ENCODE results near the gene VAC14. TPM values are rescaled to one million over a fixed set of nuclear protein-coding genes. Genes with fewer than 3 reads are reported as not detected.
A peak's percentile ranks its signal among the peaks of the same experiment; 100 is the strongest.

The VAC14 gene
- polyA plus RNA-seq, 10 donors = 20.1 to 30.6 (median 23.4) TPM

DNA sequence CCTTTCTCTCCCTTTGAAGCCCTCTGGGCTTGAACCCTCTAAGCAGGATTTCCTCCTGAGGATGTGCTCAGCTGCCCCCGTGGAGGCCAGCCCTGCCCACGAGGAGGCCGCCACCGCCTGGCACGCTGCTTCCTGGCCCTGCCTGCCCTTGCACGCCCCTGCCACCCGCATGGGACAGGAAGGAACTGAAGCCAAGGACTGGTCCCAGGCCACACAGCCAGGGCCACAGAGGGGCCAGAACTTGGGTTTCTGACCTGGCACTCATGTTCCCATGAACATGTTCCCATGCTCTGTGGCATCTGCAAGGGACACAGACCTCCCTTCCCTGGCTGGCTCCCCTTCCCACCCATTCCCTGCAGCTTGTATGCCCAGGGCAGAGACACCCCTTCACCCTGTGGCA, 91.0 kb downstream of the VAC14 start:
- no peak for DNase-seq

DNA sequence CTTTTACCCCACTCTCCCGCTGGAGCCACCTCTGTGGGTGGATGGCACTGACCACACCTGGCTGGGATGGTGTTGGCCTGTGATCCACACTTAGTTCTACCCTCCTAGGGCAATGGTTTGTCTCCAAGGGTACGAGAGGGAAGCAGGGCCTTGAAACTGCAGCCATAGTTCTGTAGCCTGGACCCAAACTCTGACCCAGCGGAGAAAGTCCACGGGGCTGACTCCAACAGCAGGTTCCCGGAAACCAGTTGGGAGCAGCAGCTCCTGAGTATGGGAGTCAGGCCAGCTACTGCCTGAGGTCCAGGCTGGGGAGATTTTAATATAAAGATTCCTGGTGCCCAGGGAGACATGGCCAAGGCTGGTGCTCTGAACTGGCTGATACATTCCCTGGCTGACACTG, 91.5 kb downstream of the VAC14 start:
- DNase-seq = no peak

DNA sequence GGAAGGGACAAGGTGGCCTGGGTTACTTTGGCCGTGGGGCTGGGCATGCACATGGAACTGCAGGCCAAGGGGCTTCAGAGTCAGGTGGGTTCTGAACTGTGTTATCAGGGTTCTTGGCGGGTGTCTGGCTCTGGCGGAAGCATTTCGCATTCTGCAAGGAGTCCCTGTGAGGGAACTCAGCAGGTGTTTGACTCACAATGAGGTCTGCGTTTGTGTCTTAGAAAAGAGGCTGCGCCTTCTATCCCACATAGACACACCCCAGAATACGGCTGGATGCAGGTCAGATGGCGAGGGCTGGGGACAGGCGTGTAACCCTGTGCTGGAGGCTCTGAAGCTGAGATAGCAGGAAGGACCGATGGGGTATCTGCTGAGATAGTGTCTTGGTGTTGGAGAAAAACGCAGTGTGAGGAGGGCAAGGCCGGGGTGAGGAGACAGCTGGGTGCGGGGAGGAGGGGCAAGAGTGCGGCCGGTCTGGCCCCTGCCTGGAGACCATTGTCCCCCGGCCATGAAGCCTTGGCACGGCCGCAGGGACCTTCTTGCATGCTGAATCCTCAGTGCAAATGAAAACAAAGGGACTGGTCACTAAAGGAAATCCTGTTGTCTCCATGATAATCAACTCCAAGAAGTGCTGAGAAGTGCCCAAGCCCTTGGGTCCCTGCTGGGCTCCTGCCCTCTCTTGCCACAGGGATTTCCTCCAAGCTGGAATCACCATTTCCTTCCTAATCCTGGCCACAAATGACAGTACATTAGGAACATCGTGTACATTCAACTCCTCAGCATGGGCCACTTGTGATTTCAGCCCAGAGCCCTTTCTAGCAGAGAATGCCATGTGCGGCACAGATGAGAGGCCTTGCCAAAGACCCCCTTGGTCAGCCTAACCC, 92.4 kb downstream of the VAC14 start:
- DNase-seq = no peak

DNA sequence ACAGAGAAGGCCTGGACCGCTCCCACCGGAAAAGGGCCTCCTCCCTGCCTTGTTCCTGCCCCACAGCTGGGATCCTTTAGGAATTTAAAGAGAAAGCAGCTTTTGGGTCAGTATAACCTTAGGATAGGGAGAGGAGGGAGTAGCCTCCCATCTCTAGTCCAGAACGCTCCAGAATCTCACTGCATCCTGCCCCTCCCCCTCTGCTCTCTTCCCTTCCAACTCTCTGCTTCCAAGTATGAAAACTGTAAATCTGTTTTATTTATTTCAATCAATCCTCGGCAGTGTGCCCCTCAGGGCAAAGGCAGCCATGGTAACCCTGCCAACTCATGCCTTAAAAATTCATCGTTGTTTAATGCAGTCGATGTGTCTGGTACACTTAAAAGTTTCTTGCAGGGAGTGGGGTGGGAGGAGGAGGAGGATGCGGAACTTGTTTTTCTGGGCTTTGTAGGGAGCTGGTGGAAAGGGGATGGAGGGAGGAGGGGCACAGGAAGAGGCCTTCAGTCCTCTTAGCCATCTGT, 94.0 kb downstream of the VAC14 start:
- peak in 1 of 3 donors; percentile 64 for DNase-seq

DNA sequence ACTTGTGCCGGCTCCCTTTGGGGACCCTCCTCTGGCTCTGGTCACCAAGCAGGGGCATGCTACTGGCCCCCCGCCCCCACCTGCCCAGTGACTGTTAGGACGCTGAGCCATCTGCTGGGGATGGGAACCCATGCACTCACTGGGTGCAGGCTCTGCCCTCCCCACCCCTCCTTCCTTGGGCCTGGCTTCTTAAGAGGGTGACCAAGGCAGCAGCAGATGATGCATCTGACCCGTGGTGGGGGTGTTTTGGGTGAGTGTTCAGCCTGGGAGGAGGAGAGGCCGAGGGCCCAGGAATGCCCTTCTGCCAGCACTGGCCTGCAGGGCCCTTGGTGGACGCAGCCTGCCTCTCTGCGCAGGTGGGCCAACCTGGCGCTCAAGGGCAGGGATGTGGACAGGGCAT, 95.9 kb downstream of the VAC14 start:
- DNase-seq = no peak

DNA sequence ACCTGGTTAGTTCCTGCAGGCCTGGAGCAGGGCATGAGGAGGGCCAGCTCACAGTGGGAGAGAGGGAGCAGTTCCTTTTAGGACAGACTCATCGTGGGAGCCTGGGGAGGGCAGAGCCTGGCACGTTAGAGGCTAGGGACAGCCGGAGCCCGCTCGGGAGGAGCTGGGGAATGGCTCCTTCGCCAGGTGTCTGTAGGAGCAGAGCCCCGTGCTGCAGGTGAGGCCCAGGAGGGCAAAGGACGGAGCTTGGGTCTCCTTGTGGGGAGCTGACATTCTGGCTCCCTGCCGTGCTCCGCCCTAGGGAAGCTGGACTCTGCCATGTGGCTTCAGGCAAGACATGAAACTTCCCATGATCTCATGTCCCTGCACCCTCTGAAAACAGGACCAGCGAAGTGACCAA, 96.4 kb downstream of the VAC14 start:
- no peak for DNase-seq

DNA sequence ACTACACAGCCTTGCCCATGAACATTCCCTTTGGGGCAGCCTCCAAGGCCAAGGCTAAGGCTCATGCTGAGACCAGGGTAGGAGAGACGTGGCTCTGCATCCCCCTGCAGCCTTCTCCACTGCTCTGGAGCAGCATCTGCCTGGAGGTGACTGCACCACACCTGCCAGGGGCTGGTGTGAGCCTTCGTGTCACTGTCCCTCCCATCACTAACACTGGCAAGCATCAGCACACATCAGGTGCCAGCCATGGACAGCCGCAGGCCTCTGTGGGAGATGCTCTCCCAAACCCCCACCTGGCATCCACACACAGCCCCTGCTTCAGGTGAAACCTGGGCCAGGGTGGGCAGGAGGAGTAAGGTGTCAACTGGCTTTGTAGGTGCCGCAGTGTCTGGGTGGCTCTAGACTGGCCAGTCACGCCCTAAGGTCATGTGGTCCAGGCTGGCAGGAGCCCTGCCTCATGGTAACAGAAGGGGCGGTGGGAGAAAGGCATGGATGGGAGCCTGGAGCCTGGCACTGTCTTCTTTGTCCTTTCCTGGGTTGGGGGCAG, 97.0 kb downstream of the VAC14 start:
- no peak for DNase-seq

DNA sequence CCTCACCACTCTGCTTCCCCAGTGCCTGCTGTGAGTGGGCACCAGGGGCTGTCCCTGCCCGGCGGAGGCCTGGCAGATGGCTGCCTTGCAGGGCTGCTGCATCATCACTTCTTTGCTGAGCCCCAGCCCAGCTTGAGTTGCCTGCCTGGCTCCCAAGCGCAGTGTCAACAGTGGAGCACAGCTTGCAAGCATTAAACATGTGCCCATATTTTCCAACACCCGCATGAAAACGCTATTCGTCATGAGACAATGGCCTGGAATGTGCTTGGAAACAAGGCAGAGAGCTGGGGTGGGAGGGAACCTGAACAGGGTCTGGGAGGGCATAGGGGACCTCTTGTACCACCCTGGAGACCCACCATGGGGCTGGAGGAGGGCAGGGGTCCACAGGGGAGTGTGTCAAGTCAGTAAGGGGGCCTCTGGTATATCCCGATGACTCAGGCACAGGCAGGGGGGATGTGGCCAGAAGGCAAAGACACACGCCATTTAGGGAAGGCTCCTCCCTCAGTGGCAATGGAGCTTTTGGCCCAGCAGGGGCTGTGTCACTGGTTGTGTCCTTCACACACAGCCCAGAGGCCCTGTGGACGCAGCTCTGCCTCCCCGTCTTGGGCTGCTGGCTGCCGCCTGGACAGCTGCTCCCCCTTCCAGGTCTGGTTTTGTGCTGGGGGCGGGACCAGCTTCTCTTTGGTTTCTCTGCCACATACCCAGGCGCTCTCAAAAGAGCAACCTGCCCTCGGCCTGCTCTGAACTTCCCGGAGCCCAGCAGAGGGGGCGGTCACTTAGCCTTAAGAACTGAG, 97.7 kb downstream of the VAC14 start:
- peak in 2 of 3 donors; percentile 78 to 82 for DNase-seq

DNA sequence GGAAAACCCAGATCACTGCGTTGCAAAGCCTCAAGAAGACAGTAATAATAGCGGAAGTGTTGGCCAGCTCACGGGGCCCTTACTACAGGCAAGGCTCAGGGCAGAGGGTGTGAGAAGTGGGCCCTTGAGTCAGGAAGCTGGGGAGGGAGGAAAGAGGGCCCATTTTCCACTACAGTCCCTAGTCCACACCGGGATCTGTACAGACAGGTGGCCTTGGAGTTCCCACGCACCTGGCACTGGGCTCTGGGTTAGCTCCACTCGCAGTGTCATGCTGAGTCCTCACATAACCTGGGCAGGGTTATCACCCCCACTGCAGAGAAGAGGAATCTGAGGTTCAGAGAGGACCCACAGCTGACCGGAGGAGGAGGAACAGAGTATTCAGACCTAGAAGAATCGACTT, 98.3 kb downstream of the VAC14 start:
- DNase-seq = no peak

DNA sequence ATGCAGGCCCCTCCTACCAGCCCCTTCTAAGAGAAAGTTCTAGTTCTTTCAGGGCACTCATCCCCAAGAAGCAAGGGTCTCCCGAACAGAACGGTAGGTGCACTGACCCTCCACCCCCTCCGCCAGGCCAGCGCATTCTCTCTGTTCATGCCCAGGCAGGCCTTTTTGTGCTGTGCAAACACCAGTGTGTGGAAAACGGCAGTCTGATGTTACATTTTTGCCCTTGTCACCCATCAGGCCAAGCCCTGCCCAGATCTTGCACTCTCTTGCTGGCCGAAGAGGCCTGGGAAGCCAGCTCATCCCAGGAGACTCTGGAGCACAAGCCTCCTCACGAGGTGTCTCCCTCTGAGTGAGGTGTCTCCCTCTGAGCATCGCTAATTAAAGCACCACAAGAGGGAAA, 99.0 kb downstream of the VAC14 start:
- no peak for DNase-seq

DNA sequence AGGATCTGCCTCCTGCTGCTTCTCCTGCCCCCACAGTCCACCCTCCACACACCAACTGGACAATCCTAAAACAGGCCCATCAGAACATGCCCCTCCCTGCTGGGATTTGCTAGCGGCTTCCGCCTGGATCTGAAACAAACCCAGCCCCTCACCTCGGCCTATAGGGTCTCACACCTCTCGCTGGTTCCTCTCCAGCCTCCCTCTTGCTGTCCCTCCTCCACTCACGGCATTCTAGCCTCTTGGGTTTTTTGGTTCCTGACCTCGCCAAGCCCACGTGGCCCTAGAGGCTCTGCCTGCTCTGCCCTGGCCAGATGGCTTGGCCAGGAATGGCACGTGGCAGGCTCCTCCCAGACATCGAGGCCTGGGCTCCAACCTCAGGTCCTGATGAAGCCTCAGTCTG, 99.4 kb downstream of the VAC14 start:
- no peak for DNase-seq

DNA sequence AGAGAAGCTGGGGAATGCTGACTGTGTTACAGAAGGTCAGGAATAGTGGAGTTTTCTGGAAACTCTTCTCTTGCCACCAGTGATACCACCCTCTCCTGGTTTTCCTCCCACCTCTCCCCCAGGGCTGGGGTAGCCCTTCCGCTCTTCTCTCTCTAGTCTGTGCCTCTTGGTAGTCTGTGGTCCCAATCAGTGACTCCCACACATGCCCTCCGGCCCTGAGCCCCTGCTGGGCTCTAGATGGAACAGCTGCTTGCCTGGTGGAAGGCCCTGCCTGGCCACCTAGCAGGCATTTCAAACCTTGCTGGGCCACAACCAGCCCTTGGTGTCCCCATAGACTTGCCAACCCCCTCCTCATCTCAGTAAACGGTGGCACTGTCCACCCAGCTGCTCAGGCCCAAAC, 99.9 kb downstream of the VAC14 start:
- no peak for DNase-seq

DNA sequence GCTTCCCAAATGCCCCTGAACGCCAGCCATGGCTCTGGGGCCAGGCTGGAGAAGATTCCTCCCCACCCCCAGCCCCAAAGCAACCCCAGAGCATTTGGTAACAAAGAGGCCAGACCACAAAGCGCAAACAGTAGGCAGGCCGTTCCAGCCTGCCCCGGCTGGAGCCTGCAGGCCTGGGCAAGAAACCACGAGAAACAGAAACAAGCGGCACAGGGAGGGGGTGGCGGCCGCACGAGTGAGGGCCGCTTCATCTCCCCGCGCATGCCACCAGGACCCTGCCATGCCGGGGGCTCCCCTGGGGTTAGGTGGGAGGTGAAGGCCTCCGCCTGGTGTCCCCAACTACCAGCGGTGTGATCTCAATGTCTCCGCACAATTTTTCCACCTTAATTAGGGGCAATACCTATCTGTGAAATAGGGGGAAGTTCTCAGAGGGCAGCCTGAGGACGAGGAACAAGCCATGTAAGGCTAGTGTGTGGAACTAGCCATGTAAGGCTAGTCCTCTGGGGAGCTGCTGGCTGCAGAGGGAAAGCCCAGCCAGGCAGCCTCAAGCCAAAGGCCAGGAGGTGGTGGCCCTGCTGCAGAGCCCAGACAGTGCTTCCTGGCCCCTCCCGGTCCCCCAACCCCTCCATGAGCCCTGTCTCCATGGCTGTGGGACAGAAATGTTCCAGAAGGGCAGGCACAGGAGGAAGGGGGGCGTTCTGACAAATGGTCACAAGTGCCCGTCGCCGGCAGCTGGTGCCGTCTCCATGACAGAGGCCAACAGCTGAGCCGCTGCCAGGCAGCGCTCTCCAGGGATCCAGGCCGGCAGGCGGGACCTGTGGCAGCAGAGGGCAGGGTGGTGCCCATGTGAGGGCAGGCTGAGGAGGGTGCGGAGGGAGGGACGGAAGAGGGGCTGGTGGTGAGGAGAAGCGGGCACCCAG, 100.6 kb downstream of the VAC14 start:
- DNase-seq = peak; percentile 77 to 84 (median 78)

DNA sequence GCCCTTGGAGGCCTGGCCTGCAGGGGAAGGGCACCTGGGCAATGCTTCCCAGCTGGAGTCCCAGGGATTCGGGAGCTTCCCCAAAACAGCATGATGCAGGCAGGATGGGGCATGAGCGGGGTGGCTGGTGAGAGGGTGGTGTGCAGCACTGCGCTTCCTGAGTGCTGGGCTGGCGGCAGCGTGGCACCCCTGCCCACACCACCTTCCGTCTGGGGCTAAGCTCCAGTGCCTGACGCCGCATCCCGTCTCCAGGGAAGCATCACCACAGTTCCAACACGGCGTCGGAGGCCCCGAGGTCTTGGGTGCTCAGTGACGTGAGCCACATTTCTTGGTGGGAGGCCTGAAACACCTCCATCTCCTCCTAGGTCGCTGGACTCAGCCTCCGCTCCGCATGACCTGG, 101.3 kb downstream of the VAC14 start:
- DNase-seq = no peak

DNA sequence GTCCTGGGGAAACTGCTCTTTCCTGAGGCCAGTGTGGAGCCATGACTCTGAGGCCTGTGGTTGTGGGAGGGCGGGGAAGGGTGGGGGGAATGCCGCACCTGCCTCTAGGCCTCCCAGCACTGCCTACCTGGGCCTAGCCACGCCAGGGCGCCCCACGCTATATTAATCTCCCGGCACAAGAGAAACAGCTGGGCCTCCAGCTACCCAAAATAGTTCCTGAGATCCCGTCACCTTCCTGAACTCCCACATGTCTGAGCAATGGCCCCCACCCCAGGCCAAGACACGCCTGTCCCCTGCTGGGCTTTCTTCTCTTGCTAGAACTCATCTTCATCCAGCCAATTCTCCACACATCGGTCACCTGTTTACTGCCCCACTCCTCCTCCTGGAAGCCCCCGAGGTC, 102.1 kb downstream of the VAC14 start:
- no peak for DNase-seq

DNA sequence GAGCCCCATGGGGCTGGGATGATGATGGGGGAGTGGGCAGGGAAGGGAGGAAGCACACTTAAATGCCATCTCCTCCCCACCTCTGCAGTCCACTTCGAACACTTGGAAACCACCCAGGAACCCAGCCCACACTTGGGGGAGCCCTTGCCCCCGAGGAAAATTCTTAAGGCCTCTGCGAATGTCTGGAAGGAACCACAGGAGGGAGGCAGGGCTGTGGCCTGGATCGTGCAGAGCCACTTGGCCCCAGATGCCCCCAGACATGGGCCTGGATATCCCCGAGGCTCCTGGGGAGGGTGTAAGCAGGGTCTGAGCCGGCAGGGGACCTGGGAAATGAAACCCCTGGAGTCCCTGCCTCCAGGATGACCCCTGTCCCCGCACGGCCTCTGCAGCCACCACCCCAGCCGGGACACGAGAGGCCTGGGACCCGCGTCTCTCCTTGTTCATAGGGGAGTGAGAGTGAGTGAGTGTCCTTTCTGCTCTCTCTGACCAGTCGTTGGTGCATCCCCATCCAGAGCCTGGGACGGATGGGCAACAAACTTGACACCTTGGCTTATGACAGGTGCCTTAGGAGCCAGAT, 103.3 kb downstream of the VAC14 start:
- DNase-seq = no peak

DNA sequence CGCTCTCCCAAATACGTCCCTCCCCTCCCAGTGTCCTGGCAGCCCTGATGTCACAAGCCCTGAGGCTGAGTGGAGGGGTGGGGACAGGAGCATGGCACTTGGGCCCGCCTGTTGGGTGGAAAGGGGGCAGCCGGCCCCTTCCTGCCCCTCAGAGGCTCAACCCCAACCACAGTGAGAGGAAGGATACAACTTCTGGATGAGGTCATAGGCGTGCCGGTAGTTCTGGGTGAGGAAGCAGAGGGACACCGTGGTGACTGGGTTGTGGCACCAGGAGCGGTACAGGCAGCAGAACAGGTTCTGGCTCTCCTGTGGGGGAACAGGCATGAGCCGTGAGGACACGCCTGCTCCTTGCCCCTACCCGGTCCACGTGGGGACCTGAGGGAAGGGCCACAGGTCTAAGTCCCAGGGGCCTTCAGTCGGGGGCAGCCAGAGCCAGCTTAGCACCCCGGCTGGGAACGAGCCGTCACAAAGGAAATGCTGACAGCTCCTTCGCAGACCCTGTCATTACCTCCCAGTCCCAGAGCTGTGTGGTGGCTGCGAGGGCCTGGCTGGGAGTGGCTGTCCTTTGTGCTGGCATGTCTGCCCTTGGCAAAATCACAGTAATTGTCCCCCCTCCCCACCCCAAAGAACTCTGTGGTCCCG, 103.9 kb downstream of the VAC14 start:
- no peak for DNase-seq

DNA sequence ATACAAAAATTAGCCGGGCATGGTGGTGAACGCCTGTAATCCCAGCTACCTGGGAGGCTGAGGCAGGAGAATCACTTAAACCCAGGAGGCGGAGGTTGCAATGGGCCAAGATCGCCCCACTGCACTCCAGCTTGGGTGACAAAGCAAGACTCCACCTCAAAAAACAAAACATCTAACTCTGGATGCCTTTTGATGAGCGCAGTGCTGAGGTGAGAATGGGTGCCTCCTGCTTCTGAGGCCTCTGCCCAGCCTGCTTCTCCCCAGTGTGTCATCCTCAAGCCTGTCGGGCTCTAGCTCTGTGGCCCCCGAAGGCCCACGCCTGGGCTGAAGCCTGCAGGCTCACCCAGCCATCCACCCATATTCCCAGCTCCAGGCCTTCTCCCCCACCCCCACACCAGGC, 104.6 kb downstream of the VAC14 start:
- no peak for DNase-seq

DNA sequence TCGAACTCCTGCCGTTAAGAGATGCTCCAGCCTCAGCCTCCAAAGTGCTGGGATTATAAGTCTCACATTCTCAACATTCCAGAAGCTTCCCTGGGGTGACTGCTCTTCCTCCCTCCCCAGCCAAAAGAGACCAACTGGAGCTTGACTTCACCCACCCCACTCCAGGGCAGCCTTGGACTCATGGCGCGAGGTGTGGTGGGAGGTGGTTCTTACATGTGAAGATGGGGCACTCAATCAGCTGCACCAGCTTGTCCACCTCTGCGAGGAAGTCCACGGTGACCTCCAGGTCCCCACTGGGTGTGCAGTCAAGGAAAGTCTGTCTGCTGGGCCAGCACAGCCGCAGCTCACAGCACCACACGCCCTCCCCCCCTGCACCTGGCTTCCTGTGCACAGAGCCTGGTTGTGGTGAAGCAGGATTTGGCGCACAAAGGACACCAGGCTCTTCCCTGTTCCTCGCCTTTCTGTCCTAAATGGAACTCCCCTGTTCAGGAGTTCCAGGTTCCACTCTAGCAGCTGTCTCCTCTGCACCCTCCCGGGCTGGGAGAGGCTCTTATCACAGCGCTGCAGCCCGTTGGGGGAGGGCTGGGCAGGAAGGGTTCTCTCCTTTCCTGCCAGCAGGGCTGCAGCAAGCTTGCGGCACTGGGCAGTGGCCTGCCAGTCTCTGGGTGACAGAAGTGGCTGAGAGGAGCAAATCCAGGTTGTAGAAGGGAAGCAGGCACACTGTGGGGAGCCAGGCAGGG, 105.5 kb downstream of the VAC14 start:
- peak in 1 of 3 donors; percentile 69 for DNase-seq

DNA sequence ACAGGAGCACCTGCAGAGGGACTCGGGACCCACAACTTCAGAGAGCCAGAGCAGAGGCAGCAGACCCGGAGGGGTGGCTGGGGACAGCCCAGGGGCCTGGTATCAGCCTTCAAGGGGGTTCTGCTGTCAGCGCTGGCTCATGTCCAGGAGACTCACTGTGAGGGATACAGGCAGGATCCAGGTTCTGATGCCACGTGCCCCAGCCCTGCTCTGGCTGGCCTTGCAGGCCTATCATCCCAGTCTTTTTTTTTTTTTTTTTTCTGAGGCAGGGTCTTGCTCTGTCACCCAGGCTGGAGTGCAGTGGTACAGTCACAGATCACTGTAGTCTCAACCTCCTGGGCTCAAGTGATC, 106.1 kb downstream of the VAC14 start:
- no peak for DNase-seq

All from muscle of back (tissue), 11 donors.